Amygdala (tissue), 56 donors: ENCODE data around the gene PNPLA8.

ENCODE experiments used
- DNase-seq, 56 donors: peaks; one replicate each; lab custom pipeline; 2025; lab: John Stamatoyannopoulos, UW

Gene PNPLA8

DNA sequence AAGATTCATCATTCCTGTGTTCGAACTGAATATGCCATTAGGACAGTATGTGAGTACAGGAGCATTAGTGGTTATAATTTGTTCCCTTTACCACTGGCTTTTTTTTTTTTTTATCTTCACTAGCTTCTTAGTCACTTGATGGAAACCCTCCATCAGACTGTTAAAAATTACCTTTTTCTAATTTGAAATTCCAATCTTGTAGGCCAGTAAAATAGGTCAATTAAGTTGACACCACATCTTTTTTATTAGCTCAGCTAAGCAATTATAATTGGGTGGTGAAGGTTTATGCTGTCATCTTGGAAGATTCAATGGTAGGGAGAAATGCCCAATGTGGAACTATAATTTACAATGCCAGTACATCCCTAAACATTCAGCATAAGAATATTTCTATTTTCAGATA, 75.8 kb downstream of the PNPLA8 start:
- no peak for DNase-seq

DNA sequence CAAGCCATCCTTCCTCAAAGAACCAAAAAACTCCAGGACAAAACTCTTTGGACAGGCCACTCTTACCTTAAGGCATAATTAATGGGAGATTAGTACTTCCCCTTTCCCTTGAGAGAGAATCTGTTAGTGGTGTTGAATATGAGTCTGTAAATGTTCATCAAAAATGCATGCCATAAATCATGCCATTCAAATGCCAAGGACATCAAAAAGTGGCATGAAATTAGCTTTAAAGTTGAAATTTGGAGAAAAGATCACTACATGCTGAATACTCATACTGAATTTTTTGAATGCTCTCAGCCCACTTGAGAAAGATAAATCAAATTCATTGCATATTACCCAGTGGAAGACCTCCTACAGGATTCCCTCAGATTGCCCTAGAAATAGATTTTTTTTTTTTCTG, 76.4 kb downstream of the PNPLA8 start:
- DNase-seq = no peak

DNA sequence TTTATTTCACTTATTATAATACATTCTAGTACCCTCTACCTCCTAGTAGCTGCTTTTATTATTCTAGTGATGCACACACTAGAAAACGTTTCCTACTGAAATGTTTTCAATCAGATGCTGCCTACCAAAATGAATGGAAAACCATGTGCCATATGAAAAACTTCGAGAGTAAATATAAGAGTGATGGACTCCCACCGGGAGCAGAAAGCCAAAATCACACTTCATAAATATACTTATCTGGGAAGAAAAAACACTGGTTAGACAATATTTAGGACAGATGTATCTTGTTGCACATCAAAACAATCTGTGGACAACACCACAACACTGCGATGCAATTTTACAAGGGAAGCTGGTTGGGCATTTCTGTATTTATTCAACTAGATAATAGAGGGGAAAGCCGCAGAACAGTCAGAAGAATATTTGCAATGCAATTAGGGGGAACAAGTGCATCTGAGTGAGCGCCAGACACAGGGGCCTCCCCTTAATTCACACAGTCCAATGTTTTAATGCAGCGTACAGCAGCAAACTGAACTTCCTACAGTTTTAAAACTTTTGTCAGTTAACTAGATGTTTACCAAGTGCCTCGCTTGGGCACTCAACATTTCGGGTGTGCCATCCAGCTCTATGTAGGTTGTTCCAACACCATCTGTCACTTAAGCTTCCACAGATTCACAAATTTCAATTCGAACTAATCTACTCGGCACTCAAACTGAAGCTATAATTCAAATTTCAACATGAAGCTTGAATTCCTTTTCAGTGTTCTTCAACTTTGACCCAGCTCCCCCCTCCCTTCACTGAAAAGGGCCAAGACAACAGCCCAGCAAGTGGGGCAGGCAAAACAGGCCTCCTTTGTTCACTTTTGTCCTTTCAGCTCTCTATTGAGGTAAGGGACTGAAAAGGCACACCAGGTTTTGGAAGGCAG, 77.1 kb downstream of the PNPLA8 start:
- peak in 16 of 56 donors; percentile 9 to 56 (median 27) for DNase-seq

DNA sequence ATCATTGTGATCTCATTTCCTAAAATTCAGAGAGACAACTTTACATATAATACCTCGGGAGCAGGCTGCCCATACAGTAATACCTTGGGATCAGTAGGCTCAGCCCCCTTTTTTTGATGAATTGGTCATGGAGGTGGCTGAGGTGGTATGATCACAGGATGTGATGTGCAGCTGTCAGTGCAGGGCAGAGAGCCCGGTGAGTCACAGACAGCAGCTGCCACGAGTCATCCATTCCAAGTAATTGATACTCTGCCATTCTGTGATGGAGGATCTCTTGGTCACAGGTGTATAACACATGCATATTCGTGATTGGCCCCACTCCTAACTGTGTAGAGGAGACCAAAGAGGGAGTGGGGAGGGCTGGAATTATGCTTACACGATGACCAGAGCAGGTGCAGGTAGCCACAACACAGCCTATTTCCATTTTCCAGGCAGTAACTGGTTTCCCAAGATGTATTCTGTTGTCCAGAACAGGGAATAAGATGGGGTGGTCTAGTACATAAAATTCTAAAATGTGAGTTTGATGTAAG, 83.8 kb downstream of the PNPLA8 start:
- no peak for DNase-seq

DNA sequence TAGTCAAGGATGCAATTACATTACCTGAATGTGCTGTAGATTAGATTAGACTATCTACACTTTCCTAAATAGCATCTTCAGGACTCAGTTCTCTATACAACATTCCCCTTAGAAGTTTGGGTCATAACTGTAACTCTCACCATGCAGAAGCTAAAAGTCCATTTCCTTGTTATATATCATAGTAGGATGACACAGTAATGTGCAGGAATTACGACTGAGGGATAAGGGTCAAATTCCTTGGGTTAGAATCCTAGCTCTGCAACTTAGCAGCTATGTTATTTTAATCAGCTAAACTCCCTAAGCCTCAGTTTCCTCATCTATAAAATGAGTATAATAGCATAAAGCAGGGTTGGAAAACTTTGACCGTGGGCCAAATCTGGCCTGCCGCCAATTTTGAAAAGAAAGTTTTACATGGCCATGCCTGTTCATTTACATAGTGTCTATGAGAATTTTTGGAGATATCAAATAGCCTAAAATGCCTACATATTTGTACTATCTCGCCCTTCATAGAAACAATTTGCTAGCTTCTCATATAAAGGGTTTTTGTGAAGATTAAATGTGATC, 84.5 kb downstream of the PNPLA8 start:
- DNase-seq = no peak

DNA sequence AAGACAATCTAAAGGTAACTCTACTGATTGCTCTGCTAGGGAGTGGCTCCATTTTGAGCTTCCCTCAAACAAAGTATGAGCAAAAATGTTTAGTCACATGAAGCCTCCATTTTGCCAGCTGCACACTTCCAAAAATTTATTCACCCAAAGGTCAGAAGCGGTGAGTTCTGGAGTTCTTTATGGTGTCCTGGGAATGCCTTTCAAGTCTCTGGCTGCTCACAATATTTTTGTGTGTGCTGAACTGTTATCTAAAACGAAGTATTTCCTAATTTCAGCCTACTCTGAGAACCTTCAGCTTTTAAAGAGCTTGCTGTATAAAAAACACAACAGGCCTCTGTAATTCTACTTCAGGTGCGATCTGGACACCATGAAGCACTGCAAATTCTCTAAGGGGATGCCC, 85.3 kb downstream of the PNPLA8 start:
- DNase-seq = no peak

DNA sequence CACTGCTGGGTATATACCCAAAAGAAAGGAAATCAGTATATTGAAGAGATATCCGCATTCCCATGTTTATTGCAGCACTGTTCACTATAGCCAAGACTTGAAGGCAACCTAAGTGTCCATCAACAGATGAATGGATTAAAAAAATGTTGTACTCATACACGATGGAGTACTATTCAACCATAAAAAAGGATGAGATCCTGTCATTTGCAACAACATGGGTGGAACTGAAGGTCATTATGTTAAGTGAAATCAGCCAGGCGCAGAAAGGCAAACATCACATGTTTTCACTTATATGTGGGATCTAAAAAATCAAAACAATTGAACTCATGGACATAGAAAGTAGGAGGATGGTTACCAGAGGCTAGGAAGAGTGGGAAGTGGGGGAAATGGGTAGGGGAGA, 89.0 kb downstream of the PNPLA8 start:
- no peak for DNase-seq

DNA sequence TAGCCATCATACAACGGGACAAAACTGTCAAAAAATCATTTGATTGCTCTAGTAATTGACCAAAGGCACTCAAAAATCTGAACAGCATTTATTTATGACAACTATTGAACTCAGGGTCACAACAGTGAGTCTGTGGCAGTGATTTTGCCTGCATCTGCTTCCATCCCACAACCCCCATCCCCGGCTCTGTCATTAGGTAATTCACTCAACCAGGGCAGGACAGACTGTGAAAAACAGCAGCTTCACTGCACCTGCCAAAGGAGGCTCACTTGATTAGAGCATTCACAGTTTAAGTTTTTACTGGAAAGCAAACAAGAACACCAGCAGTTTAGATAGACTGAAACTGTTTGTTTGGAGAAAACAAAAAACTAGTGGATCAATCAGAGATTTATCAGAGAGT, 91.9 kb downstream of the PNPLA8 start:
- no peak for DNase-seq

DNA sequence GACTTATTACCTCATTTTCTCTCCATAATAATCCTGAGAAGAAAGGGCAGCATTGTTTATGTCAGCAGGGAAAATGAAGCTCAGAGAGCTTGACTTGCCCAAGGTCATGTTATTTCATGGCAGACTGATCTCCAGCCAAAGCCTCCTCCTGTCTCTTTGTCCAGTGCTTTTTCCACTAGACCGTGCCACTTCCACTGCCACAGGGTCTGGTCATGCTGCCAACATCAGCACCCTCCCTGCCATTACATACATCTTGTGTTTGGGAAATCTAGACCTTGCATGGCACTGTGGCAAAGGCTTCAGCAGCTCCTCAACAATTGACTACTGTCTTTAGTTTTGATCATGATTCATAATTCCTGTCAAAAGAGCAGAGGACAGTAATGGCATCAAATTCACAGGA, 94.8 kb downstream of the PNPLA8 start:
- no peak for DNase-seq

DNA sequence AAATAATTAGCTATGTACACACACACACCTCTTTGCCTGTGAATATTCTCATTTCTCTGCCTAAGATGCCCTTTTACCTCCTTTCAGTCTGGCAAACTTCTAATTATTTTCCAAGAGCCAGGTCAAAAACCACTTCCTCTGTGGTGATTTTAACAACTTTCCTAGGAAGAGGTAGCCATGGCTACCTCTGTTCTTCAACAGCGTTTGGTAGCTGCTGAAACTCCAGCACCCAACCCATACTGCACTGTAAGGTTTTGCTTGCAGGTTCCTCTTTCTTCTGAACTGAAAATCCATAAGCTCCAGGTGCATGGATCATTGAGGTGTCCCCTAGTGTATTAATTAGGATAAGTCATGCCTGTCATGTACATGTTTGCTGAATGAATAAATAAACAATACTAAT, 95.3 kb downstream of the PNPLA8 start:
- no peak for DNase-seq

DNA sequence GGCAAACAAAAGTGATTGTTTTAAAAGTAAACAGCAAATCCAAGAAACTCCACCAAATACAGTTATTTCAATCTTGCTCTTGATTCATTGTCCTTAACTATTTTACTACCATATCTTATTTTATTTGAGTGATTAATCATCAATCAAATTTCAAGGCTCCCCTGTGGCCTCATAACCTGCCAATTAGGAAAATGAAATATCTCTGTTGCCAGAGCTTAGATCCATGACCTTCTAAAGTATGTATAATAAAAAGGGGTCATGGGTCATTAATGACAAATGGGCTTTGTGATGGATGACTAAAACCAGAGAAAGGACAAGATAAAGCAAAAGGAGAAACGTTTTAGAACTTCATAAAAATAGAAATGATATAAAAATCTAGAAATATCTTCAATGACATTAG, 98.2 kb downstream of the PNPLA8 start:
- DNase-seq = no peak

DNA sequence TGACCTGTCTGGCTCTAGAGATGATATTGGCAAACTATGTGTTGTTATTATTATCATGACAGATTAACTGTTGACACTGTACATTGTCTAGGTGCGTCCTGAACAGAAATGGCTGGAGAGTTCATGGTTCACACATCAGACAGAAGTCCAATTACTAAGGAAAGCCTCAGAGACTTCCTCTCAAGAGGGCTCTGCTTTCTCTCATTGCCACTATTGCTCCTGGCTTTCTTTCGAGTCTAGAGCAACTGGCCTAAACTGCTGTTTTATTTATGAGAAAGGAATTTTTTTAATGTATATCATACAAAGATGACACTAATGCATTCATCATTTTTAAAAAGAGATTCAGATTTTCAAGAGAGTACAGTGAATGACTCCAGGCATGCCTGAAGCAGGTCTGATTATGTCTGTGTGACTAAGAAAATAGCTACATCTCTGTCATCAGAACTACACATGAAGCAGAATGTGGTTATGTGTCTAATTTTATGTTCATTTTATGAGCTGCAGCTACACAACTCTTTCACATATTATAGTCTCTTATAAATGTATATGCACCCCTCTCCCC, 100.1 kb downstream of the PNPLA8 start:
- DNase-seq = no peak

DNA sequence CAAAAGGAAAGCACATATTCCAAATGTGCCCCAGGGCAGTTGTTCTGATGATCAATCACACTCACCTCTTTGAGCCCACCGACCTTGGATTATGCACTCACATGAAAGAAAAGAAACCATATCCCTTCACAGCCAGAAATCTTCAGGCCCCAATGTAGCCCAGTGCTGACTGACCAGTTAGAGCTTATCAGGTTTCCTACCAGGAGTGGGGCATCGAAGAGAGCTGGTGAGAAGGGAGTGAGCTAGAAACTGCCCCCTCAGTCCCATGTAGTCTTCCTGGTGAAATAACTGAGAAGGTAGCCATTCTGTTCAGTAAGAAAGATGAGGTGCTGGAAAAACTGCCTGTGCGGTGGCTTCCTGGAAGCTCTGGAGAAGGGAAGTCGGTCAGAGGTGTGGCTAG, 101.9 kb downstream of the PNPLA8 start:
- DNase-seq = no peak

DNA sequence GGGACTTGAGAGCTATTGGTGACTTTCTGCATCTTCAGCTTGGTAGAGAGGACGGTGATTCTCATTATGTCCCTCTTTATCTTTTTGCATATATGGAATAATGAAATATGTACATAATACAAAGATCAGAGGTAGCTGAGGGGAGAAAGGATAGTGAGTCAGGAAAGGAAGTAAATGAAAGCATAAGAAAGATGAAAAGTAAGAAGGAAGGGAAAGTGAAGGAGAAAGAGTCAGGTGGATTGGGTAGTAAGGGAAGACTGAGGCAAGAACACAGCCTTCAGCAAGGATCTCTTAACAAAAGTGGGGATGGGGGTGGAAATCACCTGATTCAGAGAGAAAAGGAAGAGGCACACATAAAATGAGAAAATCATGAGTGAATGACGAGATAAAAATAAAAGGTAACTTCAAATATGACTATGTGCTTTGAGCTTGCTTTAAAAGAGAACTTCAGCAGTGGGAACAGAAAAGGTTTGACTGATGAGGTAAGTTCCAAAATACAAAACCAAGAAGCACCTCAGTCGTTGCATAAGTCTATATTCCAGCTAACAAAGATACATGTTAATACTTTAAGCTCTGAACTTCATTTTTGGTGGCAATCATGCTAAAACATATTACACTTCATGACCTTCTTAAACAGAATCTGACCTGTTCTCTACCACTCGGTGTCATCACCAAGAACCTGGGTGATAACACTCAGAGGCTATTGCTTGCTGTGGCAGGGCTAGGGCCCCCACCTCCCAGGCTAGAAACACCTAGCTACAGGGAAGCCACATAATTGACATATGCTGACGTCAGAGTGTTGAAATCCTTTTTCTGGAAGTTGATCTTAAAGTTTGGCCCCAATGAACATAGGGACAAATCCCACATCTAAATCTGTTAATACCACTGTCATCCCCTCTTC, 102.6 kb downstream of the PNPLA8 start:
- no peak for DNase-seq

DNA sequence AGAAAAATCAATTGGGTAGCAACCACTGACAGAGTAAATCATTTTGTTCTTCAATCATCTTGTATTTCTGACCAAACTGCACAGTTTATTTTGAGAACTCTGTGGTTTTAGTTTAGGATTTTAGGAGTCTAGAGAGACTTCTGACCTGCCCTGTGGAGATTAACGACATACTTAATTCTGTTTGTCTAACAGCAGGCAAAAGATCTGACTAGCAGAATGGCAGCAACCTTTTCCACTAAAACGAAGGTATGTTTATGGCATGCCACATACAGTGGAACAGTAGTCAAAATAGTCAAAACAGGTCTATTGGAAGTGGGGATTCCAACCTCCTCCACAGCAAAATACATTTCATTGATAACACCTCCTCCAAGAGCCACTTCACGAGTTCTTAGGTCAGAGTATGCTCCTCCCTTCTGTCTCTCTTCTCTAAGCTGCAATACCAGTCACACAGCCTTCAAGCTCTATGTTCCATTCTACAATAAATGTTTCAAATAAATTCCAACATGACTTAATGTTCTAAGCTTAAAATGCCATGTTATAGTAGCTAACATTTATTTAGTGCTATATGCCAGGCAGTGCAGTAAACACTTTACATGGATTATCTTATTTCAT, 104.1 kb downstream of the PNPLA8 start:
- no peak for DNase-seq
